Measurements from ENCODE around the gene MIEF1.

The MIEF1 gene

GRCh38 chr22:39524089-39524752, 22.1 kb downstream of the MIEF1 start:
- Histone ChIP-seq H3K4me1 (ENCODE audit: insufficient read depth, poor library complexity, severe bottlenecking) (peaks cover 3% of the 10 kb centered on the region), H3K27ac (ENCODE audit: poor library complexity, severe bottlenecking) (peak overlapping the region; percentile 96)
- DNase-seq (ENCODE audit: low spot score): no peak

DNA sequence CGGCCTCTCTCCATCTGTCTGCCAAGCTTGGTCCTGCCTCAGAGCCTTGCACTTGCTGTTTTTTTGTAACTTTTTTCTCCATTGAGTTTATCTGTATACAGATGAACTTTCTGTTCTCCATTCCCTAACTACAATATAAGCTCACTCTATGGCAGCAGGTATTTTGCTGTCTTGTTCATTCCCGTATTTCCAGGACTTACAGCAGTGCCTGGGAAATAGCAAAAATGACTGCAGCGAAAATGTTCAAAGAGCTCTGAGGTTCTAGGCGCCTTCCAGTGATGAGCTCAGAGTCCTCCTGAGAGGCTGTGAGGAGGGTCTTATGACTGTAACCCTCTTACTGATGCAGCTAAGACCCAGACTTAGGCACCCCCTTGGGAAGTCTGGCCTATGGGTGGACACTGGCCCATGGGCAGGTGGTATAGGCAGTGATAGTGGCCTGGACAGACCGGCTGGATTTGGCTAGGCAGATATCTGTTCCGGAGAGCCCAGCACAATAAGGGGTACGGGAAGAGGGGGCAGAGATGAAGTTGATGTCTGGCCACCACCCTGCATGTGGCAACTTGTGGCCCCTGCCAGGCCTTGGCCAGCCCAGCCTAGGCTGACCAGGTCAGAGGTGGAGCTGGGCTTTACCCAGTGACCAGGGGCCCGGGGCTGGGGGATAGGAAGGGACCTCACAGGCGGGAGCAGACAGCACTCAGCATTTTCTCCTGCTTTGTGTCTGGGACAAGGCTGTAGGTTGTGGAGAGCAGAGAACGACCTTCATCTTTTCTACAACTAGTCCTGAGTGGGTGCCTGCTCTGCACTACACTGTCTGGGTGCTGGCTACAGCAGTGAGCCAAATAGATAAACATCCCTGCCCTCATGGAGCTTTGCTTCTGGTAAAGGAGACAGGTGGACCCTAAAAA, 22.9 kb downstream of the MIEF1 start:
- no peak for TF ChIP-seq CTCF (IDR thresholded peaks at IDR 0.05; ENCODE audit: poor library complexity, severe bottlenecking)
- H3K9me3 ChIP-seq (ENCODE audit: severe bottlenecking): no peaks in the 10 kb centered on the region
- peak overlapping the region; percentile 96 for H3K27ac ChIP-seq (ENCODE audit: poor library complexity, severe bottlenecking)
- H3K4me1 ChIP-seq (ENCODE audit: insufficient read depth, poor library complexity, severe bottlenecking): peaks cover 5% of the 10 kb centered on the region
- DNase-seq (ENCODE audit: low spot score): no peak
- peaks cover 54% of the 10 kb centered on the region for H3K36me3 ChIP-seq (ENCODE audit: low read depth)
- H3K27me3 ChIP-seq (ENCODE audit: insufficient read depth, poor library complexity, severe bottlenecking): no peaks in the 10 kb centered on the region
- H3K4me3 ChIP-seq (ENCODE audit: severe bottlenecking): no peak overlapping the region
- ATAC-seq (ENCODE audit: low read depth): peak; percentile 0; the same call in 2 of the 3 replicates

More at GRCh38 chr22:39524089-39524752, 22.1 kb downstream of the MIEF1 start:
- no peaks in the 10 kb centered on the region for H3K9me3 ChIP-seq (ENCODE audit: severe bottlenecking)
- no peak overlapping the region for H3K4me3 ChIP-seq (ENCODE audit: severe bottlenecking)
- H3K36me3 ChIP-seq (ENCODE audit: low read depth): peaks cover 46% of the 10 kb centered on the region
- peak; percentile 4; the same call in 1 of the 3 replicates for ATAC-seq (ENCODE audit: low read depth)
- no peaks in the 10 kb centered on the region for H3K27me3 ChIP-seq (ENCODE audit: insufficient read depth, poor library complexity, severe bottlenecking)
- no peak for TF ChIP-seq CTCF (IDR thresholded peaks at IDR 0.05; ENCODE audit: poor library complexity, severe bottlenecking)

DNA sequence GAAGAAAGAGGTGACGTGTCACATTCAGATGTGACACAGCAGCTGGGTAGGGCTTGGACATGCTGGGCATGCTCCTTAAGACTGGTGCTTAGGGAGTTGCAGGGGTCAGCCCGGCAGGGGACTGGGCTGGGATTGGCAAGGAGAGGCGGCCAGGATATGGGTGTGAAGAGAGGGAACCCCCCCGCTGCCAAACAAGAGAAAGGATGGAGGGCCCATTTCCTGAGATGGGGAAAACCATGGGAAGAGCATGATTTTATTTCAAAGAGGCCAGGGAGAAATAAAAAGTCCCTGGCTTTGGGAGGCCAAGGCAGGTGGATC, 23.5 kb downstream of the MIEF1 start:
- peaks cover 58% of the 10 kb centered on the region for H3K36me3 ChIP-seq (ENCODE audit: low read depth)
- no peaks in the 10 kb centered on the region for H3K9me3 ChIP-seq (ENCODE audit: severe bottlenecking)
- no peak overlapping the region for H3K27ac ChIP-seq (ENCODE audit: poor library complexity, severe bottlenecking)
- DNase-seq (ENCODE audit: low spot score): no peak
- no peak overlapping the region for H3K4me3 ChIP-seq (ENCODE audit: severe bottlenecking)
- peaks cover 5% of the 10 kb centered on the region for H3K4me1 ChIP-seq (ENCODE audit: insufficient read depth, poor library complexity, severe bottlenecking)
- TF ChIP-seq CTCF (IDR thresholded peaks at IDR 0.05; ENCODE audit: poor library complexity, severe bottlenecking): no peak
- ATAC-seq (ENCODE audit: low read depth): no peak
- no peaks in the 10 kb centered on the region for H3K27me3 ChIP-seq (ENCODE audit: insufficient read depth, poor library complexity, severe bottlenecking)

- no peak for ATAC-seq (ENCODE audit: low read depth)
- TF ChIP-seq CTCF (IDR thresholded peaks at IDR 0.05; ENCODE audit: poor library complexity, severe bottlenecking): no peak
- no peak for DNase-seq (ENCODE audit: low spot score)
- no peak overlapping the region for H3K4me3 ChIP-seq (ENCODE audit: severe bottlenecking)
- peaks cover 5% of the 10 kb centered on the region for H3K4me1 ChIP-seq (ENCODE audit: insufficient read depth, poor library complexity, severe bottlenecking)
- peaks cover 58% of the 10 kb centered on the region for H3K36me3 ChIP-seq (ENCODE audit: low read depth)
- peak overlapping the region; percentile 12 for H3K27ac ChIP-seq (ENCODE audit: poor library complexity, severe bottlenecking)
- no peaks in the 10 kb centered on the region for H3K27me3 ChIP-seq (ENCODE audit: insufficient read depth, poor library complexity, severe bottlenecking)
- no peaks in the 10 kb centered on the region for H3K9me3 ChIP-seq (ENCODE audit: severe bottlenecking)
These were observed 24.7 kb downstream of the MIEF1 start for GRCh38 chr22:39526736-39527171.
